OCI-LY7 (cell line): Measurements from ENCODE around the gene CYP2D6.

Source experiments
- EZH2phosphoT487 ChIP-seq: fragments of 200-600 bp; sonication (generic); IDR thresholded peaks from 2 replicates; pipeline ENCODE4 v1.6.1; 2018; ENCODE audit warnings: low read depth, borderline replicate concordance, mild to moderate bottlenecking, mixed run types, antibody characterized with exemption, low read length, moderate library complexity, mixed read lengths
- TF ChIP-seq, protein P1 (sequence below): fragments of 200-600 bp; sonication (generic); conservative IDR thresholded peaks from 2 replicates; pipeline ENCODE4 v1.5.1; 2014; ENCODE audit warnings: mild to moderate bottlenecking, antibody characterized with exemption, low read length, moderate library complexity, mixed read lengths

GRCh38 chr22:42169055-42169469 lies 38.5 kb upstream of the CYP2D6 start:
- TF ChIP-seq, protein P1, sequence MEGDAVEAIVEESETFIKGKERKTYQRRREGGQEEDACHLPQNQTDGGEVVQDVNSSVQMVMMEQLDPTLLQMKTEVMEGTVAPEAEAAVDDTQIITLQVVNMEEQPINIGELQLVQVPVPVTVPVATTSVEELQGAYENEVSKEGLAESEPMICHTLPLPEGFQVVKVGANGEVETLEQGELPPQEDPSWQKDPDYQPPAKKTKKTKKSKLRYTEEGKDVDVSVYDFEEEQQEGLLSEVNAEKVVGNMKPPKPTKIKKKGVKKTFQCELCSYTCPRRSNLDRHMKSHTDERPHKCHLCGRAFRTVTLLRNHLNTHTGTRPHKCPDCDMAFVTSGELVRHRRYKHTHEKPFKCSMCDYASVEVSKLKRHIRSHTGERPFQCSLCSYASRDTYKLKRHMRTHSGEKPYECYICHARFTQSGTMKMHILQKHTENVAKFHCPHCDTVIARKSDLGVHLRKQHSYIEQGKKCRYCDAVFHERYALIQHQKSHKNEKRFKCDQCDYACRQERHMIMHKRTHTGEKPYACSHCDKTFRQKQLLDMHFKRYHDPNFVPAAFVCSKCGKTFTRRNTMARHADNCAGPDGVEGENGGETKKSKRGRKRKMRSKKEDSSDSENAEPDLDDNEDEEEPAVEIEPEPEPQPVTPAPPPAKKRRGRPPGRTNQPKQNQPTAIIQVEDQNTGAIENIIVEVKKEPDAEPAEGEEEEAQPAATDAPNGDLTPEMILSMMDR, result peak; percentile 100
- TF ChIP-seq EZH2phosphoT487, result no peak
